Stimulated activated CD4-positive, alpha-beta T cell treated with anti-CD3 and anti-CD28 coated beads, Interleukin-1b, Interleukin-23, amount 100 ng/mL, for 24 hours (primary cell): ENCODE data around the gene CEP120.

Experiments used
- DNase-seq, 4 experiments: peaks; one replicate each; pipeline ENCODE4 v3.0.0-alpha.2; 2020; ENCODE audit warnings: low read depth in 4 of 4, low spot score in 1 of 4

The CEP120 gene

GRCh38 chr5:123304777-123305316, 118.4 kb downstream of the CEP120 start:
- DNase-seq, result no peak

DNA sequence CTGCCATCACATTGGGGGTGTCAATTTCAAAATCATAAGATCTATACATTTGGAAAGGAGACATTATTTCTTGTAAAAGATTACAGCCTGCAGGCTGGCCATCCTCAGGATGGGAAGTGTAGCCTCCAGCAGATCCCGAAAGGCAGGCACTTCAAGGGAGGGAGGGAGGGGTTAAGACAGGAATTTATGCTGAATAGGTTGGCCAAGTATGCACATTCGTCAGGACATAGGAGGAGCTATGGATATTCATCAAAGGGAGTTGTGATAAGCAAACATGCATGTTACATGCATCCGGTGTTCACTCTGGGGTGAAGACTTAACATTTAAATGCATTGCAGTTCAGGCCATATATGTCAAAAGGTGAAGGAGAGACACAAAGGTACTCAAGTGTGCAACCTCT, 119.4 kb downstream of the CEP120 start:
- no peak for DNase-seq

DNA sequence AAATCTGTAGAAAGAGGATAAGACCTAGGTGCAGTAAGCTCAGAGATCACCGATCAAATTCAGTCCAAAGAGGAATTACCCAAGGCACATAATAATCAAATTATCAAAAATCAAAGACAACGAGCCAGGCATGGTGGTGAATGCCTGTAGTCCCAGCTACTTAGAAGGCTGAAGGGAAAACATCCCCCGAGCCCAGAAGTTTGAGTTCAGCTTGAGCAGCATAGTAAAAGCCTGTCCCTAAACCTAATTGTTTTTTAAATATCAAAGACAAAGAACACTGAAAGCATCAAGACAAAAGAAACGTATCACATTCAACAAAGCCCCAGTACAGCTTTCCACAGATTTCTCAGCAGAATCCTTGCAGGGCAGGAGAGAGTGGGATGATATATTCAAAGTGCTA, 122.9 kb downstream of the CEP120 start:
- DNase-seq, result no peak

DNA sequence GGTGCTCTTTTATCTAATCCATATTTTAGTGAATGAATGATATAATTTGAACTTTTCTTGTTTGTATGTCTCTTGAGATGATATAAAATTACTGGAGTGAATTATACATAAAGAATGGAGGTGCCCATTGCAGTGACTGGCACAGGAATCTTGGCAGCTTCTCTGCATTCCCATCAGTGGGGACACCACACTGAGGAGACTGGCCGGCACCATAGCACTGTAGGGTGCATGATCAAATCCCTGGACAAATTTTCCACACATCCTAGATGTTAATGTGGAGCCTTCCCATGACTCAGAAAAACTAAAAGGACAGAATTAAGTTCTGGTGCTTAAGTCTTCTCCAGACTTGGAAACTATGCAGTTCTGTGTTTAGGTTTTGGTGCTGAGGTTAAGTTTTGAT, 124.1 kb downstream of the CEP120 start:
- DNase-seq, result no peak

- DNase-seq, result no peak
These were observed 124.7 kb downstream of the CEP120 start for GRCh38 chr5:123298335-123299030.

- no peak for DNase-seq
These were observed 125.3 kb downstream of the CEP120 start for GRCh38 chr5:123297866-123298265.

GRCh38 chr5:123297198-123297831, 125.9 kb downstream of the CEP120 start:
- no peak for DNase-seq
